Activated naive CD8-positive, alpha-beta T cell treated with anti-CD3 and anti-CD28 coated beads for 36 hours (primary cell): ENCODE results near the gene PTRH1. TPM values are rescaled to one million over a fixed set of nuclear protein-coding genes. Genes with fewer than 3 reads are reported as not detected.

Source experiments
- DNase-seq: peaks from one replicate; pipeline ENCODE4 v3.0.0; 2021
- H3K27ac Mint-ChIP-seq: one replicate; pipeline ENCODE4 v1.8.0; 2022; ENCODE audit warnings: mild to moderate bottlenecking, moderate library complexity, mixed read lengths
- H3K27me3 Mint-ChIP-seq: one replicate; pipeline ENCODE4 v1.8.0; 2022; ENCODE audit warnings: mild to moderate bottlenecking, mixed read lengths
- H3K36me3 Mint-ChIP-seq: one replicate; pipeline ENCODE4 v1.8.0; 2021; ENCODE audit warnings: mild to moderate bottlenecking, mixed read lengths
- H3K4me1 Mint-ChIP-seq: one replicate; pipeline ENCODE4 v1.8.0; 2021; ENCODE audit warnings: mixed read lengths
- H3K4me3 Mint-ChIP-seq: one replicate; pipeline ENCODE4 v1.8.0; 2022; ENCODE audit warnings: mild to moderate bottlenecking, moderate library complexity, mixed read lengths
- H3K9me3 Mint-ChIP-seq: one replicate; pipeline ENCODE4 v1.8.0; 2022; ENCODE audit warnings: mixed read lengths
- total RNA-seq, 2 experiments: library from RNA; stranded (reverse); gene quantifications; one replicate each; pipeline ENCODE4 v1.2.3, GENCODE V29; 2021

The PTRH1 gene
- total RNA-seq, 2 experiments from 2014 or later = 19.7 to 21.2 TPM

GRCh38 chr9:127714020-127714750 lies 1.3 kb downstream of the PTRH1 start:
- H3K4me1 Mint-ChIP-seq = peaks cover 23% of the 10 kb centered on the region
- peak overlapping the region; percentile 79 for H3K4me3 Mint-ChIP-seq
- peaks cover under 1% of the 10 kb centered on the region for H3K36me3 Mint-ChIP-seq
- H3K9me3 Mint-ChIP-seq = no peaks in the 10 kb centered on the region
- no peak overlapping the region for H3K27ac Mint-ChIP-seq
- no peaks in the 10 kb centered on the region for H3K27me3 Mint-ChIP-seq
- no peak for DNase-seq

- Mint-ChIP-seq H3K4me3 (no peak overlapping the region), H3K27me3 (no peaks in the 10 kb centered on the region), H3K9me3 (no peaks in the 10 kb centered on the region), H3K27ac (no peak overlapping the region), H3K36me3 (peaks cover 6% of the 10 kb centered on the region), H3K4me1 (peaks cover 23% of the 10 kb centered on the region)
- DNase-seq = no peak
Observed at GRCh38 chr9:127712867-127713266, 2.6 kb downstream of the PTRH1 start.

GRCh38 chr9:127712371-127712770 lies 3.1 kb downstream of the PTRH1 start:
- no peak overlapping the region for H3K27ac Mint-ChIP-seq
- H3K36me3 Mint-ChIP-seq = peaks cover 6% of the 10 kb centered on the region
- H3K4me3 Mint-ChIP-seq = no peak overlapping the region
- H3K4me1 Mint-ChIP-seq = peaks cover 27% of the 10 kb centered on the region
- no peaks in the 10 kb centered on the region for H3K9me3 Mint-ChIP-seq
- no peak for DNase-seq
- H3K27me3 Mint-ChIP-seq = no peaks in the 10 kb centered on the region

- peaks cover 6% of the 10 kb centered on the region for H3K36me3 Mint-ChIP-seq
- H3K27ac Mint-ChIP-seq = no peak overlapping the region
- H3K4me1 Mint-ChIP-seq = peaks cover 29% of the 10 kb centered on the region
- no peaks in the 10 kb centered on the region for H3K27me3 Mint-ChIP-seq
- no peak for DNase-seq
- H3K9me3 Mint-ChIP-seq = no peaks in the 10 kb centered on the region
- no peak overlapping the region for H3K4me3 Mint-ChIP-seq
Observed at GRCh38 chr9:127711831-127712274, 3.6 kb downstream of the PTRH1 start.

- H3K4me3 Mint-ChIP-seq = no peak overlapping the region
- no peaks in the 10 kb centered on the region for H3K9me3 Mint-ChIP-seq
- peak overlapping the region; percentile 60 for H3K27ac Mint-ChIP-seq
- peaks cover 27% of the 10 kb centered on the region for H3K4me1 Mint-ChIP-seq
- peaks cover 6% of the 10 kb centered on the region for H3K36me3 Mint-ChIP-seq
- no peak for DNase-seq
- H3K27me3 Mint-ChIP-seq = no peaks in the 10 kb centered on the region
Observed at GRCh38 chr9:127711226-127711701, 4.2 kb downstream of the PTRH1 start.

GRCh38 chr9:127710204-127710783 lies 5.2 kb downstream of the PTRH1 start:
- Mint-ChIP-seq H3K4me1 (peaks cover 23% of the 10 kb centered on the region), H3K9me3 (no peaks in the 10 kb centered on the region), H3K36me3 (peaks cover 6% of the 10 kb centered on the region), H3K27me3 (no peaks in the 10 kb centered on the region), H3K4me3 (no peak overlapping the region), H3K27ac (peak overlapping the region; percentile 19)
- no peak for DNase-seq

- DNase-seq = no peak
- Mint-ChIP-seq H3K27ac (no peak overlapping the region), H3K27me3 (no peaks in the 10 kb centered on the region), H3K4me3 (no peak overlapping the region), H3K4me1 (peaks cover 20% of the 10 kb centered on the region), H3K36me3 (peaks cover 6% of the 10 kb centered on the region), H3K9me3 (no peaks in the 10 kb centered on the region)
Observed at GRCh38 chr9:127708952-127709587, 6.4 kb downstream of the PTRH1 start.

- peaks cover 6% of the 10 kb centered on the region for H3K36me3 Mint-ChIP-seq
Observed at GRCh38 chr9:127707766-127708165, 7.7 kb downstream of the PTRH1 start.

GRCh38 chr9:127706836-127707241 lies 8.6 kb downstream of the PTRH1 start, which contains the start of gene CFAP157:
CFAP157 (plus strand) TSS chr9:127706988; CDS start chr9:127707032, 44 bp downstream.
- H3K36me3 Mint-ChIP-seq = peaks cover 6% of the 10 kb centered on the region

More at GRCh38 chr9:127707766-127708165, 7.7 kb downstream of the PTRH1 start:
- H3K27ac Mint-ChIP-seq = no peak overlapping the region
- peaks cover 20% of the 10 kb centered on the region for H3K4me1 Mint-ChIP-seq
- no peaks in the 10 kb centered on the region for H3K9me3 Mint-ChIP-seq
- no peak overlapping the region for H3K4me3 Mint-ChIP-seq
- DNase-seq = peak; percentile 27
- no peaks in the 10 kb centered on the region for H3K27me3 Mint-ChIP-seq

GRCh38 chr9:127705577-127706379 lies 9.7 kb downstream of the PTRH1 start:
- Mint-ChIP-seq H3K27me3 (no peaks in the 10 kb centered on the region), H3K36me3 (peaks cover 6% of the 10 kb centered on the region), H3K4me1 (peaks cover 12% of the 10 kb centered on the region), H3K27ac (no peak overlapping the region), H3K9me3 (no peaks in the 10 kb centered on the region), H3K4me3 (no peak overlapping the region)
- DNase-seq = no peak

More at GRCh38 chr9:127706836-127707241, 8.6 kb downstream of the PTRH1 start, which contains the start of gene CFAP157:
- Mint-ChIP-seq H3K27me3 (no peaks in the 10 kb centered on the region), H3K4me1 (peaks cover 20% of the 10 kb centered on the region), H3K27ac (no peak within 1 kb of the TSS), H3K9me3 (no peaks in the 10 kb centered on the region), H3K4me3 (no peak within 1 kb of the TSS)
- no peak for DNase-seq

- no peaks in the 10 kb centered on the region for H3K9me3 Mint-ChIP-seq
- peaks cover 17% of the 10 kb centered on the region for H3K4me1 Mint-ChIP-seq
- H3K27ac Mint-ChIP-seq = peak overlapping the region; percentile 30
- no peak for DNase-seq
- H3K27me3 Mint-ChIP-seq = no peaks in the 10 kb centered on the region
- H3K36me3 Mint-ChIP-seq = no peaks in the 10 kb centered on the region
- no peak overlapping the region for H3K4me3 Mint-ChIP-seq
Observed at GRCh38 chr9:127703289-127703946, 12.0 kb downstream of the PTRH1 start.

- H3K4me3 Mint-ChIP-seq = no peak overlapping the region
- no peak overlapping the region for H3K27ac Mint-ChIP-seq
- H3K4me1 Mint-ChIP-seq = peaks cover 10% of the 10 kb centered on the region
- H3K27me3 Mint-ChIP-seq = no peaks in the 10 kb centered on the region
- H3K9me3 Mint-ChIP-seq = no peaks in the 10 kb centered on the region
- no peak for DNase-seq
- no peaks in the 10 kb centered on the region for H3K36me3 Mint-ChIP-seq
Observed at GRCh38 chr9:127700594-127701255, 14.7 kb downstream of the PTRH1 start.

GRCh38 chr9:127700140-127700539 lies 15.3 kb downstream of the PTRH1 start:
- Mint-ChIP-seq H3K4me3 (no peak overlapping the region), H3K27ac (no peak overlapping the region)

More at GRCh38 chr9:127700140-127700539, 15.3 kb downstream of the PTRH1 start:
- Mint-ChIP-seq H3K36me3 (no peaks in the 10 kb centered on the region), H3K4me1 (peaks cover 10% of the 10 kb centered on the region), H3K9me3 (no peaks in the 10 kb centered on the region), H3K27me3 (no peaks in the 10 kb centered on the region)
- no peak for DNase-seq
